ENCODE data around the gene RBM26. TPM values are rescaled to one million over a fixed set of nuclear protein-coding genes. Genes with fewer than 3 reads are reported as not detected.

RBM26 gene
- total RNA-seq, 1 experiment from 2014 or later: 70.5 TPM

GRCh38 chr13:79346300-79346914, 59.6 kb downstream of the RBM26 start:
- Histone ChIP-seq H4K5ac (ENCODE audit: insufficient read length, low read depth, low read length) (no peak overlapping the region), H3K18ac (ENCODE audit: insufficient read length, low read depth, low read length) (no peak overlapping the region), H3K9ac (ENCODE audit: extremely low read depth, insufficient read length, low read length) (no peak overlapping the region), H3K56ac (ENCODE audit: insufficient read length, low read depth, low read length) (no peak overlapping the region), H2BK20ac (ENCODE audit: low read depth, low read length, poor library complexity, severe bottlenecking) (no peak overlapping the region), H3K4me2 (ENCODE audit: insufficient read depth, insufficient read length, low read length) (no peak overlapping the region), H3T11ph (ENCODE audit: low read length) (no peak overlapping the region), H3K79me1 (ENCODE audit: insufficient read depth, low read depth, low read length, poor library complexity, severe bottlenecking) (no peaks in the 10 kb centered on the region), H3K23me2 (ENCODE audit: insufficient read length, low read depth, low read length, poor library complexity, severe bottlenecking) (no peaks in the 10 kb centered on the region), H3K23ac (ENCODE audit: insufficient read length, low read depth, low read length) (no peak overlapping the region), H3K14ac (ENCODE audit: insufficient read depth, low read length) (no peak overlapping the region), H3K79me2 (ENCODE audit: insufficient read depth, low read length) (no peaks in the 10 kb centered on the region), H3K27me3 (ENCODE audit: insufficient read depth, low read length) (no peaks in the 10 kb centered on the region), H3K4ac (ENCODE audit: low read depth, low read length) (no peak overlapping the region), H4K8ac (replicated peaks; ENCODE audit: insufficient read length, low read depth, low read length) (no peak overlapping the region), H3K4me1 (ENCODE audit: insufficient read depth, low read length) (no peaks in the 10 kb centered on the region), H2BK15ac (ENCODE audit: low read depth, low read length) (no peak overlapping the region), H2BK5ac (ENCODE audit: insufficient read length, low read length) (no peak overlapping the region), H4K91ac (ENCODE audit: insufficient read length, low read depth, low read length) (no peak overlapping the region), H3K27ac (ENCODE audit: insufficient read length, low read depth, low read length) (no peak overlapping the region), H2BK120ac (ENCODE audit: low read depth, low read length, poor library complexity, severe bottlenecking) (no peak overlapping the region), H2BK12ac (ENCODE audit: insufficient read length, low read depth, low read length) (no peak overlapping the region), H2AFZ (ENCODE audit: low read length) (no peak overlapping the region), H4K20me1 (ENCODE audit: control insufficient read depth, insufficient read depth, insufficient read length) (no peaks in the 10 kb centered on the region), H2AK5ac (ENCODE audit: insufficient read length, low read length) (no peak overlapping the region), H3K9me3 (ENCODE audit: control insufficient read depth, low read depth, low read length) (no peaks in the 10 kb centered on the region)
- H3K36me3 Mint-ChIP-seq (ENCODE audit: insufficient read depth in 1 of 3, low read depth in 3 of 3): peaks cover 9 to 36% (median 27%) of the 10 kb centered on the region in 3 experiments; a peak in 6 of 7 replicates
- TF ChIP-seq CTCF (conservative IDR thresholded peaks at IDR 0.05): no peak
- no peak for DNase-seq
- no peaks in the 10 kb centered on the region for H3K4me1 Mint-ChIP-seq
- no CpG with 5 or more reads among the region's 6 CpGs for WGBS (ENCODE audit: extremely low coverage, insufficient read length, low lambda C conversion rate)
- H3K27me3 Mint-ChIP-seq (ENCODE audit: low read depth): no peaks in the 10 kb centered on the region
- no peak overlapping the region for H3K4me3 Mint-ChIP-seq
- peak overlapping the region in 2 of 3 experiments; percentile 15 to 79; a peak in 1 of 7 replicates for H3K27ac Mint-ChIP-seq
- no peaks in the 10 kb centered on the region for H3K9me3 Mint-ChIP-seq
